ENCODE data around the gene MIA2.

- TF ChIP-seq CTCF (IDR thresholded peaks at IDR 0.05; ENCODE audit: poor library complexity) (no peak), EZH2phosphoT487 (IDR thresholded peaks at IDR 0.05; ENCODE audit: low read depth, severe bottlenecking, unreplicated experiment) (no peak)
Measured at GRCh38 chr14:39406560-39406959, 172.8 kb downstream of the MIA2 start.

All from hepatocyte (in vitro differentiated cells).